GM23248 (cell line): Measurements from ENCODE around the gene ZBTB2.

Experiments used
- EZH2 ChIP-seq: fragments of 200-600 bp; sonication (generic); IDR thresholded peaks from 2 replicates; pipeline ENCODE4 v1.6.1; 2018; ENCODE audit warnings: antibody characterized with exemption, mild to moderate bottlenecking; ENCODE audit not compliant: insufficient read depth, poor library complexity, severe bottlenecking
- EZH2phosphoT487 ChIP-seq: fragments of 200-600 bp; sonication (generic); IDR thresholded peaks from 2 replicates; pipeline ENCODE4 v1.6.1; 2018; ENCODE audit warnings: antibody characterized with exemption, moderate library complexity, mild to moderate bottlenecking, low read depth; ENCODE audit not compliant: insufficient read depth

DNA sequence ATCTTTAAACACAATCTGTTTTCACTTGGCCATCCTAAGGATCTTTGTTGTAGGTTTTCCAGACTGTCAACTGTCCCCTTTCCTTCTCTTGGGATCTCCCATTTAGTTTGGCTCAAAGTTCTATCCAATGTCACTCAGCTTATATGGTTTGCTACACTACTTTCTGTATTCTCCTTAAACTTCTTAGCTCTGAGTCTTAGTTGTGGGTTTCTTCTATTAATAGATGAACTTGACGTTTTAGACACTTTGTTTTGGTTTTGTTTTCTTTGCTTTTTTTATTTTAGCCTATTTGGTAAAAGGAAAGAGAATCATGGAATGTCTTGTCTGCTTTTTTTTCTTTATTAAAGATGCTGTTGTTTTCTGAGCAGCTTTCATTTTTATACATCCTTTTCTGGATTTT lies 49.1 kb upstream of the ZBTB2 start:
- TF ChIP-seq EZH2phosphoT487 = no peak
- no peak for TF ChIP-seq EZH2
